Uterus (tissue), 2 donors: Measurements from ENCODE around the gene MINDY4B.

Source experiments
- CTCF ChIP-seq, 4 experiments: fragments of 200-600 bp in 2 of 4; fragments of 450-650 bp in 2 of 4; sonication (generic) in 2 of 4; IDR thresholded peaks; one replicate each; pipeline ENCODE4 v1.5.1; 2016 to 2019; ENCODE audit warnings: antibody characterized with exemption in 4 of 4, mild to moderate bottlenecking in 2 of 4, moderate library complexity in 1 of 4
- POLR2A ChIP-seq, 2 donors: fragments of 450-650 bp; IDR thresholded peaks; one replicate each; pipeline ENCODE4 v1.6.1; 2016; ENCODE audit warnings: antibody characterized with exemption in 2 of 2, mild to moderate bottlenecking in 1 of 2, moderate library complexity in 1 of 2

- no peak for TF ChIP-seq CTCF (IDR thresholded peaks at IDR 0.05)
- no peak for TF ChIP-seq POLR2A (IDR thresholded peaks at IDR 0.05)
These were observed 60.8 kb downstream of the MINDY4B start for GRCh38 chr3:150844484-150844883.
